ENCODE results near the gene TMEM273. TPM values are rescaled to one million over a fixed set of nuclear protein-coding genes. Genes with fewer than 3 reads are reported as not detected.

Gene TMEM273
- total RNA-seq, 2 donors from 2014 or later, result 9.6 to 14.8 TPM

DNA sequence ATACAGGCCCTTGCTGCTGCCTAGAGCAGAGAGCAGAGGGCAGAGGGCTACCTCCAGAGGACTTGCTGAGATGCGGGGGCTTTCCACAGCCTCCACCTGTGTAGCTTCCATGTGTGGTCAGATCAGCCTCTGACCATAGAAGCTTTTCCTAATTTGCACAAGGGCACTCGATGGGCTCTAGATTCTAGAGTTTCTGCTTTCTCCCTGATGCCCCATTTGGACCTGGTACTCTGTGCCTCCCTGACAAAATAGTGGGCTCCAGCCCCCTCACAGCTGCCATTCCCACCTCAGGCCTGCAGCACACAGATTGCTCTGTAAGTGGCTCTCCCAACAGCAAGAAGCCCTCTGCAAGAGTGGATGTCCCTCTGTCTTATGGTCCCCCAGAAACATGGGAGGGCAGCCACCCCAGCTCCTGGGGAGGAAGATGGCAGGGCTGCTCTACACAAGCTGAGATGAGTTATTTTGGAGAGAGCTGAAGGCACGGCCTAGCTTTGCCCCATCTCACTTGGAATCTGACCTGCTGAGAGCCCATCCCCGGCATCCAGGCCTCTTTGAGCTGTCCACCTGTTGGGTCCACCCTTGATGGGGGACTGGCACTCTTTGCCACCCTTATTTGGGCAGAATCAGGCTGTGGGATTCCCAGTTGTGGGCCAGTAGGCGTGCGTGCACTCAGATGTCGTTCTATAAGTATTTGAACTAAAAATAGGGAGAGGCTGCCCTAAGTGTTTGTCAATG lies 16.7 kb downstream of the TMEM273 start:
- Histone ChIP-seq H3K36me3 (no peaks in the 10 kb centered on the region), H3K27me3 (replicated peaks; ENCODE audit: insufficient read depth) (no peaks in the 10 kb centered on the region), H3K4me3 (no peak overlapping the region), H3K4me1 (ENCODE audit: control insufficient read depth in 1 of 2, low read depth in 2 of 2) (no peaks in the 10 kb centered on the region), H3K27ac (no peak overlapping the region), H3K9me3 (no peaks in the 10 kb centered on the region)
- no peak for ATAC-seq (ENCODE audit: insufficient number of reproducible peaks, low FRiP score, low read depth)
- DNase-seq (ENCODE audit: low spot score), result no peak
- TF ChIP-seq, protein P1, sequence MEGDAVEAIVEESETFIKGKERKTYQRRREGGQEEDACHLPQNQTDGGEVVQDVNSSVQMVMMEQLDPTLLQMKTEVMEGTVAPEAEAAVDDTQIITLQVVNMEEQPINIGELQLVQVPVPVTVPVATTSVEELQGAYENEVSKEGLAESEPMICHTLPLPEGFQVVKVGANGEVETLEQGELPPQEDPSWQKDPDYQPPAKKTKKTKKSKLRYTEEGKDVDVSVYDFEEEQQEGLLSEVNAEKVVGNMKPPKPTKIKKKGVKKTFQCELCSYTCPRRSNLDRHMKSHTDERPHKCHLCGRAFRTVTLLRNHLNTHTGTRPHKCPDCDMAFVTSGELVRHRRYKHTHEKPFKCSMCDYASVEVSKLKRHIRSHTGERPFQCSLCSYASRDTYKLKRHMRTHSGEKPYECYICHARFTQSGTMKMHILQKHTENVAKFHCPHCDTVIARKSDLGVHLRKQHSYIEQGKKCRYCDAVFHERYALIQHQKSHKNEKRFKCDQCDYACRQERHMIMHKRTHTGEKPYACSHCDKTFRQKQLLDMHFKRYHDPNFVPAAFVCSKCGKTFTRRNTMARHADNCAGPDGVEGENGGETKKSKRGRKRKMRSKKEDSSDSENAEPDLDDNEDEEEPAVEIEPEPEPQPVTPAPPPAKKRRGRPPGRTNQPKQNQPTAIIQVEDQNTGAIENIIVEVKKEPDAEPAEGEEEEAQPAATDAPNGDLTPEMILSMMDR (IDR thresholded peaks at IDR 0.05), result no peak

DNA sequence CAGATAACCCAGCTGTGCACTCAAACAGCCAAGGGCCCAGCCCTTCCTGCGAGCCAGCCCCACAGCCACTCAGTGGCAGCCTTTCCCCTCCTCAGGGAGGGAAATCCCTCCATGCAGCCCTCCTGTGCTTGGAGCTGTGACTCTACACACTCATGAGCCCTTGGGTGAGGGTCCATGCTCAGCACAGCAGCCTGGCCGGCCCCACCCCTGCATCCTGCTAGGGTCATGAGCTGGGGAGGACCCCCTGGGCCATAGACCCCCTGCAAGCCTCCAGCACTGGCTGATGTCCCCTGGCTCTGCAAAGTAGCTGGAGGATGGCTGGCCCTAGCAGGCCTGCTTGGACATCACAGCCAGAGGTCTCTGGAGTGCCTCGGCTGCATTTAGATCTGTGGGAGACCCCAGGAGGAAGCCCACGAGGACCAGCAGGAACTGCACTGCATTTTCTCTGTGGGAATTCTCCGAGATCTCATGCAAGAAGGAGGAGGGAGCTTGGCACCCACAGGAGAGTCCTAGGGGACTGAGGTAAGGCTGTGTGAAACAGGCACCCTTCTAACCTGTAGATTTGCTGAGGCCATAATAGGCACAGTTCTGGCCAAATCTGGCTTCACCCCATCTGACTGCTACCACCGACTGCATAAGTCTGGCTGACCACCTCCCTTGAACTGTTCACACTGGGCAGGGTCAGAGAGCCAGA lies 17.4 kb downstream of the TMEM273 start:
- no peak overlapping the region for H3K27ac ChIP-seq

DNA sequence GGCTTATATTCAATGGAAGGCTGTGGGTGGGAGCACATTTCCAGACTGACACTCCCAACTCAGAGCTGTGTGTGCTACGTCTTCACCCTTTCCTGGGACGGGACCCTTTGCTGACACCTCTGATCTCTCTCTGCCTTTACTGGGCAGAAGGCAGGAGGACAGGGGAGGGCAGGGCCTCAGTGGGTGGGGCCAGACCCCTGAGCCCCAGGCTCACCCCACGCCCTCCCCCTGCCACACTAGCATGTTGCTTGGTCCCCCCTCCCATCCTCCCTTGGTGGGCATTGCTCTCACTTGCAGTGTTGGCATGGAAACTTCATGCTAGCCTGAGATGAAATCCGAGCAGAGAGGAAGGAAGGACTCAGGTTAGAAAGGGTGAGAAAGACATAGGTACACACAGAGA lies 18.4 kb downstream of the TMEM273 start:
- H3K27me3 ChIP-seq (replicated peaks; ENCODE audit: insufficient read depth), result no peaks in the 10 kb centered on the region
- DNase-seq (ENCODE audit: low spot score) (no peak), ATAC-seq (ENCODE audit: insufficient number of reproducible peaks, low FRiP score, low read depth) (no peak)
- no peaks in the 10 kb centered on the region for H3K36me3 ChIP-seq
- H3K4me1 ChIP-seq (ENCODE audit: control insufficient read depth in 1 of 2, low read depth in 2 of 2), result no peaks in the 10 kb centered on the region
- TF ChIP-seq, protein P1 (IDR thresholded peaks at IDR 0.05), result no peak
- no peak overlapping the region for H3K27ac ChIP-seq
- no peaks in the 10 kb centered on the region for H3K9me3 ChIP-seq
- H3K4me3 ChIP-seq, result no peak overlapping the region

More for the DNA sequence above, 17.4 kb downstream of the TMEM273 start:
- Histone ChIP-seq H3K36me3 (no peaks in the 10 kb centered on the region), H3K4me3 (no peak overlapping the region), H3K9me3 (no peaks in the 10 kb centered on the region), H3K4me1 (ENCODE audit: control insufficient read depth in 1 of 2, low read depth in 2 of 2) (no peaks in the 10 kb centered on the region), H3K27me3 (replicated peaks; ENCODE audit: insufficient read depth) (no peaks in the 10 kb centered on the region)
- ATAC-seq (ENCODE audit: insufficient number of reproducible peaks, low FRiP score, low read depth) (no peak), DNase-seq (ENCODE audit: low spot score) (no peak)
- TF ChIP-seq, protein P1 (IDR thresholded peaks at IDR 0.05), result no peak

DNA sequence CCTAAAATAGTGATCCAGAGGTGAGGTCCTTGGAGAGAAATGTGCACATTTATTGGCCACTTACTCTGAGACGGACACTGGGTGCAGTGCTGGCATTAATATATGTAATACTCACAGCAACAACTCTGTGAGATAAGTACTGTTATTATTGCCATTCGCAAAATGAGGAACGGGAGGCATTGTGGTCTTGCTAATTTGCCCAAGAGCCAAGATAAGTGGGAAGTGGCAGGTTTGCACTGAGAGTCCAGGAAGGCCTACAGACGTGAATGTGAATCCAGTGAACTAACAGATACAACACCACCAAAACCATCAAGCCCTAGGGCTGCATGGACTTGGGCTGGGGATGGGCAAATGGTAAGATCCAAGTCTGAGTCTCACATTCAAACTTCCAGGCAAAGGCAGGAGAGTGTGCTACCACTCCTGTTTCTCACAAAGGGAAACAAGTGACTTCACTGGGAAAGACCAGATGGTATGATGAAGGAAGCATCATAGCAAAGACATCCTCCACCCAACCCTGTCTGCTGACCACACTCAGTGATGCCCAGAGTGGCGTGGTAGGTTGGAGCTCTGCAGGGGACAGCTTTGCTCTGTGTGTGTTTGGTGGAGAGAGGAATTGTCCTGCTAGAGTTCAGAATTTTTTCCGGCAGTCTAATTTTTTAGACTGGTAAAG lies 19.2 kb downstream of the TMEM273 start:
- Histone ChIP-seq H3K9me3 (no peaks in the 10 kb centered on the region), H3K4me1 (ENCODE audit: control insufficient read depth in 1 of 2, low read depth in 2 of 2) (no peaks in the 10 kb centered on the region), H3K27me3 (replicated peaks; ENCODE audit: insufficient read depth) (no peaks in the 10 kb centered on the region), H3K36me3 (no peaks in the 10 kb centered on the region), H3K4me3 (no peak overlapping the region), H3K27ac (no peak overlapping the region)
- ATAC-seq (ENCODE audit: insufficient number of reproducible peaks, low FRiP score, low read depth) (no peak), DNase-seq (ENCODE audit: low spot score) (no peak)
- TF ChIP-seq, protein P1 (IDR thresholded peaks at IDR 0.05), result no peak

DNA sequence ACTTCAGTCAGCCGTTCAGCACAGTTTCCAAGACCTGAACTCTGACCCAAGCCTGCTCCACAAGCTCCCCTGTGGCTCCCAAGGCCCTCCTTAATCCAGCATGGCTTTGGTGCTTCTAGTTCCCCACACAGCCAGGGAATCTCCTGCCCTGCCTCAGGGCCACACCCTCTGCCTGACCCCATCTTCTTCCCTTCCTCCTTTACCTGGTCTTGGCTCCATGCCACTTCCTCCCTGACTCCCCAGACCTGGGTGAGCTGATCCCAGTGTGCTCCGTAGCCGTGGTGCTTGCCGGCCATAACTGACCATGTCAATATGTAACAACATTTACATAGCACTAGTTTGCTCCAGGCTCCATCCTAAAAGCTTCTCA lies 20.0 kb downstream of the TMEM273 start:
- no peaks in the 10 kb centered on the region for H3K9me3 ChIP-seq
- H3K27ac ChIP-seq, result no peak overlapping the region
- TF ChIP-seq, protein P1 (IDR thresholded peaks at IDR 0.05), result no peak
- no peak for DNase-seq (ENCODE audit: low spot score)
- H3K27me3 ChIP-seq (replicated peaks; ENCODE audit: insufficient read depth), result no peaks in the 10 kb centered on the region
- no peaks in the 10 kb centered on the region for H3K4me1 ChIP-seq (ENCODE audit: control insufficient read depth in 1 of 2, low read depth in 2 of 2)
- H3K36me3 ChIP-seq, result no peaks in the 10 kb centered on the region
- no peak overlapping the region for H3K4me3 ChIP-seq
- ATAC-seq (ENCODE audit: insufficient number of reproducible peaks, low FRiP score, low read depth), result no peak

Measured in thoracic aorta (tissue), 2 donors.